CD4-positive, CD25-positive, alpha-beta regulatory T cell (primary cell): ENCODE measurements around the gene C1orf21. TPM values are rescaled to one million over a fixed set of nuclear protein-coding genes. Genes with fewer than 3 reads are reported as not detected.

ENCODE experiments used
- ATAC-seq, 2 donors: fragments of 150-1000 bp; cut with Tn5 transposase; one replicate each; pipeline ENCODE4 v1.10.0; 2021; ENCODE audit warnings: low read depth in 2 of 2, moderate number of reproducible peaks in 2 of 2, moderate library complexity in 1 of 2
- DNase-seq, 3 donors: peaks; one replicate each; pipeline versions ENCODE4 v3.0.0 to v3.0.0-alpha.2; 2012 to 2022; ENCODE audit warnings: mixed read lengths in 1 of 3
- H3K27ac ChIP-seq: one replicate; pipeline ENCODE4 v1.7.0; 2013; ENCODE audit warnings: mild to moderate bottlenecking, low read length; ENCODE audit not compliant: insufficient read depth, poor library complexity, severe bottlenecking
- H3K27me3 ChIP-seq: one replicate; pipeline ENCODE4 v1.7.0; 2013; ENCODE audit warnings: low read length; ENCODE audit not compliant: control insufficient read depth, insufficient read depth
- H3K36me3 ChIP-seq: one replicate; pipeline ENCODE4 v1.7.0; 2013; ENCODE audit warnings: mild to moderate bottlenecking, low read length, moderate library complexity; ENCODE audit not compliant: control insufficient read depth, insufficient read depth
- H3K4me1 ChIP-seq: 2 replicates; pipeline ENCODE4 v1.7.0; 2013; ENCODE audit warnings: mild to moderate bottlenecking, low read length; ENCODE audit not compliant: insufficient read depth, control insufficient read depth, poor library complexity, severe bottlenecking
- H3K4me3 ChIP-seq: one replicate; pipeline ENCODE4 v1.7.0; 2013; ENCODE audit warnings: low read depth, mild to moderate bottlenecking, low read length, moderate library complexity
- H3K9me3 ChIP-seq, 2 experiments: 1 replicate in 1 of 2; 2 replicates in 1 of 2; pipeline ENCODE4 v1.7.0; 2013; ENCODE audit warnings: low read length in 2 of 2, mild to moderate bottlenecking in 1 of 2, moderate library complexity in 1 of 2; ENCODE audit not compliant: control insufficient read depth in 2 of 2
- H3K27ac Mint-ChIP-seq, 3 donors: one replicate each; pipeline ENCODE4 v1.8.0; 2020 to 2022; ENCODE audit warnings: mild to moderate bottlenecking in 3 of 3, mixed read lengths in 3 of 3, moderate library complexity in 2 of 3
- H3K27me3 Mint-ChIP-seq: one replicate; pipeline ENCODE4 v1.8.0; 2022; ENCODE audit warnings: mild to moderate bottlenecking, mixed read lengths
- H3K36me3 Mint-ChIP-seq: one replicate; pipeline ENCODE4 v1.8.0; 2020; ENCODE audit warnings: mixed read lengths
- H3K4me1 Mint-ChIP-seq, 4 donors: one replicate each; pipeline ENCODE4 v1.8.0; 2020 to 2022; ENCODE audit warnings: mixed read lengths in 4 of 4, mild to moderate bottlenecking in 1 of 4
- H3K4me3 Mint-ChIP-seq, 4 donors: one replicate each; pipeline ENCODE4 v1.8.0; 2020 to 2022; ENCODE audit warnings: mild to moderate bottlenecking in 4 of 4, mixed read lengths in 4 of 4, moderate library complexity in 3 of 4
- H3K9me3 Mint-ChIP-seq, 7 donors: one replicate each; pipeline ENCODE4 v1.8.0; 2020 to 2022; ENCODE audit warnings: mixed read lengths in 7 of 7, mild to moderate bottlenecking in 3 of 7, moderate library complexity in 2 of 7
- polyA plus RNA-seq, 4 donors: library from polyadenylated mRNA; unstranded; fragments of 300-500 nt; fragmentation: Illumina TruSeq; gene quantifications; one replicate each; pipeline ENCODE4 v1.2.3, GENCODE V29; 2021
- total RNA-seq: library from RNA; stranded (reverse); gene quantifications from one replicate; pipeline ENCODE4 v1.2.3, GENCODE V29; 2022

C1orf21 gene
- total and polyA plus RNA-seq, 5 donors from 2014 or later: 0.05 to 0.59 TPM; not detected in 3

DNA sequence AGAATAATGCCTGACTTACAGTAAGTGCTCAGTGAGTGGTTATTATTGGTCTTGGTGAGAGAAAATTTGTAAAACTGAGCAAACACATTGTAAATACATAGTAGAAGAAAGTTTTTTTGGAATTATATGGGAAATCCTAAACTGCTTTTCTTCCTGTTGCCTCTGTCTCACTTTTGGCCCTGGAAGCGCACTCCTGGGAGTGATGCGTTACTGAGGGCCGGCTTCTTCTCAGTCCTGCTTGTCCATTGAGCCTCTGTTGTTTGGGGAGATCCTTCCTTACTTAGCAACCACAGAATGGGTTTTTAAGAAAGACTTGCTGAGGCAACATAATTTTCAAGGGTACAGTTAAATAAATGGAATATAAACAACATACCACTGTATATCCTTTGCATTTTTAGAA lies 201.9 kb downstream of the C1orf21 start:
- Histone ChIP-seq H3K9me3 (no peaks in the 10 kb centered on the region), H3K27me3 (peaks cover 6% of the 10 kb centered on the region), H3K27ac (no peak overlapping the region), H3K4me3 (no peak overlapping the region), H3K36me3 (no peaks in the 10 kb centered on the region), H3K4me1 (no peaks in the 10 kb centered on the region)
- H3K27ac Mint-ChIP-seq: no peak overlapping the region
- no peaks in the 10 kb centered on the region for H3K36me3 Mint-ChIP-seq
- peaks cover 54% of the 10 kb centered on the region for H3K27me3 Mint-ChIP-seq
- no peaks in the 10 kb centered on the region for H3K4me1 Mint-ChIP-seq
- no peak overlapping the region for H3K4me3 Mint-ChIP-seq
- no peak for ATAC-seq
- H3K9me3 Mint-ChIP-seq: peaks cover 0 to 9% (median 0%) of the 10 kb centered on the region in 7 donors
- no peak for DNase-seq

DNA sequence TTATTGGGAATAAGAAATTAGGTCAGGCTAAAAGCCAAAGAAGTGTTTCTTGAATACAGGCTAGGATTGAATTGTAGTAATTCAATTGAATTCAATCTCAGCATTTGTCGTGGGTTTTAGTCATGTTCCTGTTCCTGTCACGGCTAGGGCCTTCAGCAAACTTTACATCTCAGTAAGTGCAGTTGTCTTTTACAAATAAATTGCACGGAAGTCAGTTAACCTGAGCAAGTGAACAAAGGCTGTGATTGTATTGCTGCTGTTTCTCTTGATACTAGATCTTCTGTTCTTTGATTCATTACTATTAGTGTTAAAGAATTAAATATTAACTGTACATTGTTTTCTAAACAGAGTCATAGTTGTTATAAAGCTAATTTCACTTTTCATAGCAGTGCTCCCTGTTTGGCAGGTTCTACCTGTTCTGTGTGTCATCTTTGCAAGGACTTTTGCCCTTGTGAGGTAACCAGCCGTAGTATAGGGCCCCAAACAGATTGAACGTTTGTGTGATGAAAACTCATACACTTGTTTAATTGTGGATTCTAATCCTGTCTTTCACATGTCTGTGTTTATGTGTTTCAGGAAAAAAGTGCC lies 203.4 kb downstream of the C1orf21 start:
- H3K27me3 Mint-ChIP-seq: peaks cover 48% of the 10 kb centered on the region
- Histone ChIP-seq H3K9me3 (no peaks in the 10 kb centered on the region), H3K27me3 (peaks cover 6% of the 10 kb centered on the region), H3K4me3 (no peak overlapping the region), H3K36me3 (no peaks in the 10 kb centered on the region), H3K4me1 (no peaks in the 10 kb centered on the region), H3K27ac (no peak overlapping the region)
- no peak for ATAC-seq
- no peak for DNase-seq
- H3K9me3 Mint-ChIP-seq: peaks cover 0 to 9% (median 0%) of the 10 kb centered on the region in 7 donors
- no peak overlapping the region for H3K27ac Mint-ChIP-seq
- H3K36me3 Mint-ChIP-seq: no peaks in the 10 kb centered on the region
- no peaks in the 10 kb centered on the region for H3K4me1 Mint-ChIP-seq
- H3K4me3 Mint-ChIP-seq: no peak overlapping the region

DNA sequence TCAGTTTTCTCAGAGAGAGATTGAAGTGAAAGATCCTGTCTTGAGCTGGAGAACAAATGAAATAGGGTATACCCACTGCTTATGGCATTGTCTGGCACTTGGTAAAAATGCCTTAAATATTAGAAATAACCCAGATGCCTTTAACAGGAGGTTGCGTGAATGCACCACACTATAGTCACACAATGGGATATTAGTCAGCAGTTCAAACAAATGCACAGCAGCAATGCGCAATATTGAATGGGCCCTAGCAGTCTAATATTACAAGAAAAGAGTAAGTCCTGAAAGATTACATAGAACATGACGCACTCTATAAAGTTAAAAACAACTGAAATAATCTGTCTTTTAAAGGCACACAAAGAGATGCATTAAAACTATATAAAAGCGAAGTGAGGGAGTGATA lies 206.8 kb downstream of the C1orf21 start:
- Mint-ChIP-seq H3K9me3 (peaks cover 0 to 5% (median 0%) of the 10 kb centered on the region in 7 donors), H3K4me1 (no peaks in the 10 kb centered on the region)
- no peak for DNase-seq

DNA sequence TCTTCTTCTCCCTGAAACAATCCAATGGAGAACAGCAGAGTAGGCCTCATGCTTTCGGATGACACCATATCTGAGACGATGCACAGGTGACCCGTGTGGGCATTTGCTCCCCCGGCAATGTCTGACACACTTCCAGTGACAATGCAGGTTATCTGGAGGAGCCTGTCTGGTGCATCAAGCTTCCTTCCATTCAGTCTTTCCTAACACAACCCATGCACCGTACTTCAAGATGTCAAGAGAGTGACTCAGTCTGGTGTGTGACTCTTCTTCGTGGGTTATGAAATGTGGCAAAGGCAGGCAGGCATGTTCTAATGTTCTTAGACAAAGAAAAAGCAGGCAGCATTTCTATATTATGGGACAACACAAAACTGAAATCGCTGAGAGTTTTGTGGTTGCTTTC lies 208.8 kb downstream of the C1orf21 start:
- no peak overlapping the region for H3K4me3 Mint-ChIP-seq
- Histone ChIP-seq H3K4me3 (no peak overlapping the region), H3K9me3 (no peaks in the 10 kb centered on the region), H3K4me1 (no peaks in the 10 kb centered on the region), H3K27me3 (no peaks in the 10 kb centered on the region), H3K36me3 (no peaks in the 10 kb centered on the region), H3K27ac (no peak overlapping the region)
- ATAC-seq (no peak), DNase-seq (no peak)
- no peak overlapping the region for H3K27ac Mint-ChIP-seq
- no peaks in the 10 kb centered on the region for H3K36me3 Mint-ChIP-seq
- no peaks in the 10 kb centered on the region for H3K4me1 Mint-ChIP-seq
- H3K27me3 Mint-ChIP-seq: peaks cover 24% of the 10 kb centered on the region
- peaks cover 0 to 5% (median 0%) of the 10 kb centered on the region in 7 donors for H3K9me3 Mint-ChIP-seq

More for the DNA sequence above, 206.8 kb downstream of the C1orf21 start:
- peaks cover 6% of the 10 kb centered on the region for H3K27me3 ChIP-seq
- no peak overlapping the region for H3K4me3 ChIP-seq
- no peaks in the 10 kb centered on the region for H3K4me1 ChIP-seq
- no peaks in the 10 kb centered on the region for H3K36me3 ChIP-seq
- no peak for ATAC-seq
- Mint-ChIP-seq H3K27ac (no peak overlapping the region), H3K27me3 (peaks cover 33% of the 10 kb centered on the region), H3K4me3 (no peak overlapping the region), H3K36me3 (no peaks in the 10 kb centered on the region)
- H3K27ac ChIP-seq: no peak overlapping the region
- H3K9me3 ChIP-seq: no peaks in the 10 kb centered on the region

DNA sequence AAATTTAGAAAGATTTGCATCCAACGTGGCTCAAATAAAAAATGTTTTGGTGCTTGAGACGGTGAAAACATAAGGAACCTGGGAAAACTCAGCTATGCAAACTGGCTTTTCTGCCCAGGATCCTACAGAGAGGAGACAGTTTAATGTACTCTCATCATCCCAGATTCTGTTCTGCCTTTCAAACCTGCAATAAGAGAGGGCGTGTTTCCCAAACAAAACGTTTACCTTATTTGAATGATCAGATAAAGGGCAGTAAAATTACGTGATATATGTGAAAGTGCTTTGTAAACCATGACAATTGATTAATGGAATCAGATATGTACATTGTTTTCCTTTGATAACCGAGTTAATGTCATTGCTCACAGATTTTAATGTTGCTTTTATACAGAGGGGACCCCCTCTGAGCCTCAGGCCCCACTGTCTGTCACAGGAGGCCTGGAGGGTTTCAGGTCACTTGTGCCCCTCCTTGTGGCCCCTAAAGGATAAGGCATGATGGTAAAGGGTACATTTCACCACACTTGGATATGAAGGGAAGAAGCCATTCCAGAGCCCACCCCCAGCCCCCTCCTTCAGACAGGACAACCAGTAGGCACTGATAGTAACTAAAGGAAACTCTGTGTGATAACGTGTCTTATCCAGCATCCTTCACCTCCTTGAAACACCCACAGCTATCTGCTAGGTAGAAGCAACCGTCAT lies 210.3 kb downstream of the C1orf21 start:
- no peak overlapping the region for H3K27ac Mint-ChIP-seq
- Histone ChIP-seq H3K4me1 (no peaks in the 10 kb centered on the region), H3K4me3 (no peak overlapping the region), H3K36me3 (no peaks in the 10 kb centered on the region), H3K27ac (no peak overlapping the region), H3K9me3 (no peaks in the 10 kb centered on the region), H3K27me3 (no peaks in the 10 kb centered on the region)
- no peak overlapping the region for H3K4me3 Mint-ChIP-seq
- ATAC-seq (no peak), DNase-seq (no peak)
- no peaks in the 10 kb centered on the region for H3K4me1 Mint-ChIP-seq
- H3K9me3 Mint-ChIP-seq: peaks cover 0 to 2% (median 0%) of the 10 kb centered on the region in 7 donors
- H3K36me3 Mint-ChIP-seq: no peaks in the 10 kb centered on the region
- H3K27me3 Mint-ChIP-seq: peaks cover 12% of the 10 kb centered on the region

DNA sequence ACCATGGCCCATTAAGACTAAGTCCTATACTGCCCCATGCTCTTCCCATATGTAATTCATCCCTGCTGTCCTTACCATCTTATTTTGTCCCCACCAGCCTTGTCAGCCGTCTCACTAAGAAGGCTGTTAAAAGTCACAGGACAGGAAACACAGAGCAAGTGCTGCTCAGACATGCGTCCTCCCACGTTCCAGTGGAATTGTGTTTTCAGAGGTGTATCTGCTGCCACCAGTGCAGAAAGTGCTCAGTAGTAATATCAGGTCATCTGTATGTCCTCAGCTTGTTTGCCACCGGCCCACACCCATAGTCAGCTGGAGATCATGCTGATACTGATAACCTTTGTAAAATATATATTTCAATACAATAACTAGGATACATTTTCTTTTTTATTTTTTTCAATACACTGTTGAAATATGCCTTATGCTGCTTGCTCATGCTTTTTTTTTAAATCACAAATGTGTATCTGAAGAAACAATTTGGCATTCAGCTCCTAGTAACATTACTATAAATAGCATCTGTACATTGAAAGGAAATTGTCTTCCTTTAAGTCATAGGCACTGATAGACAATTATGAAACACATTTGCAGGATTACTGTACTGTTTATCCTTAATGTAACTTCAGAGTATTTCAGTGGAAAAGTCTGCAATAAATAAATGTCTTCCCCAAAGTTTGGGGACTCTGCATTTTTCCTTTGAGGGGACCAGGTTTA lies 211.0 kb downstream of the C1orf21 start:
- peaks cover 0 to 2% (median 0%) of the 10 kb centered on the region in 7 donors for H3K9me3 Mint-ChIP-seq
- no peak overlapping the region for H3K27ac ChIP-seq
- ATAC-seq (no peak), DNase-seq (no peak)
- no peak overlapping the region for H3K4me3 ChIP-seq
- H3K4me3 Mint-ChIP-seq: no peak overlapping the region
- H3K4me1 ChIP-seq: no peaks in the 10 kb centered on the region
- H3K36me3 ChIP-seq: no peaks in the 10 kb centered on the region
- H3K36me3 Mint-ChIP-seq: no peaks in the 10 kb centered on the region
- peaks cover 5% of the 10 kb centered on the region for H3K27me3 Mint-ChIP-seq
- H3K4me1 Mint-ChIP-seq: no peaks in the 10 kb centered on the region
- no peak overlapping the region for H3K27ac Mint-ChIP-seq
- no peaks in the 10 kb centered on the region for H3K9me3 ChIP-seq
- no peaks in the 10 kb centered on the region for H3K27me3 ChIP-seq

DNA sequence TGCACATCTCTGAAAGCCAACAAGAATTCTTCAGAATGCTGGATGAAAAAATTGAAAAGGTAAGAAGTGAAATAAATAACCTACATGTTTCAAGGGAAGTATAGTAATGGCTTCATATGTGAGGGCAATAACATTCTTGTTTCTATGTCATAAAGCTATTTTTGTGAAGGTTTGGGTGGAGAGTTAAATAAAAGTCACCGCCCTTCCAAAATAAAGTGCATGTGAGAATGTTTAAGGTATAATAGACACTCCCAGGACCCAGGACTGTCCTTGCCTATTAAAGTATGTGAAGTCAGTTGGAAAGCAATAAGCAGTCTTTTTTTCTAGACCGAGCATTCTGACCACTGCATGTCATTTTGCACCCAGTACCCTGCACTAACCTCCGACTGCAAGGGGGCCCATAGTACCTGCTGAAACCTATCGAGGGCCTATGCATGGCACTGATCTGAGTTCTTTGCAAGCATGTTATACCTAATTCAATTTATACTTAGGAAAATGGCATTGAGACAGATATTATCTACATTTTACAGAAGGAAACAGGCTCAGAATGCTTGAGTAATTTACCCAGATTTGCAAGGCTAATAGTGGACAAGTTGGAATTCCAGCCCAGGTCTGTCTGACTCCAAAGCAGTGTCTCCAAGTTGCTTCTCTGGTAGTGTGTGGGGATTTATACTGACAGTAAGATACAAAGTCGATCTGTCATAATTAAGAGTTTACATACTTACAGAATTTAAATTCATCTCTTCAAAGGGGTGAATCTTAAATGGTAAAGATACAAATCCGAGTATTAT lies 211.8 kb downstream of the C1orf21 start:
- Histone ChIP-seq H3K4me3 (no peak overlapping the region), H3K27me3 (no peaks in the 10 kb centered on the region), H3K9me3 (no peaks in the 10 kb centered on the region), H3K4me1 (no peaks in the 10 kb centered on the region), H3K27ac (no peak overlapping the region), H3K36me3 (no peaks in the 10 kb centered on the region)
- ATAC-seq (no peak), DNase-seq (no peak)
- no peaks in the 10 kb centered on the region for H3K36me3 Mint-ChIP-seq
- no peaks in the 10 kb centered on the region for H3K4me1 Mint-ChIP-seq
- no peaks in the 10 kb centered on the region for H3K27me3 Mint-ChIP-seq
- H3K9me3 Mint-ChIP-seq: peaks cover 0 to 2% (median 0%) of the 10 kb centered on the region in 7 donors
- H3K27ac Mint-ChIP-seq: no peak overlapping the region
- no peak overlapping the region for H3K4me3 Mint-ChIP-seq
